Neuronal stem cell (in vitro differentiated cells): ENCODE measurements around the gene COA1.

Source experiments
- DNase-seq: peaks from one replicate; pipeline ENCODE4 v3.0.0-alpha.2; 2013; ENCODE audit warnings: low spot score
- H2AFZ ChIP-seq: one replicate; pipeline ENCODE4 v1.6.1; 2013; ENCODE audit warnings: mild to moderate bottlenecking, low read length, inconsistent platforms
- H2AK5ac ChIP-seq: 2 replicates; pipeline ENCODE4 v1.6.1; 2013; ENCODE audit warnings: low read depth, mild to moderate bottlenecking, inconsistent platforms, low read length, moderate library complexity, mixed read lengths
- H2BK120ac ChIP-seq: 2 replicates; pipeline ENCODE4 v1.6.1; 2013; ENCODE audit warnings: low read depth, mild to moderate bottlenecking, inconsistent platforms, low read length, moderate library complexity, mixed read lengths
- H2BK12ac ChIP-seq: one replicate; pipeline ENCODE4 v1.6.1; 2013; ENCODE audit warnings: low read length, inconsistent platforms
- H2BK15ac ChIP-seq: 2 replicates; pipeline ENCODE4 v1.6.1; 2013; ENCODE audit warnings: mild to moderate bottlenecking, low read length, inconsistent platforms, mixed read lengths
- H2BK5ac ChIP-seq: one replicate; pipeline ENCODE4 v1.6.1; 2013; ENCODE audit warnings: inconsistent platforms, mild to moderate bottlenecking, low read length, moderate library complexity
- H3K14ac ChIP-seq: one replicate; pipeline ENCODE4 v1.6.1; 2013; ENCODE audit warnings: low read length, inconsistent platforms
- H3K18ac ChIP-seq: 2 replicates; pipeline ENCODE4 v1.6.1; 2013; ENCODE audit warnings: low read length, inconsistent platforms
- H3K23ac ChIP-seq: 2 replicates; pipeline ENCODE4 v1.6.1; 2013; ENCODE audit warnings: low read depth, mild to moderate bottlenecking, mixed read lengths, low read length, inconsistent platforms; ENCODE audit not compliant: poor library complexity
- H3K27ac ChIP-seq: replicated peaks from 3 replicates; pipeline ENCODE4 v1.5.1; 2013; ENCODE audit warnings: low read length, inconsistent platforms
- H3K27me3 ChIP-seq, 3 experiments: 2 replicates each; pipeline ENCODE4 v1.6.1; 2013; ENCODE audit warnings: low read length in 3 of 3, mild to moderate bottlenecking in 2 of 3, inconsistent platforms in 1 of 3, low read depth in 1 of 3, mixed read lengths in 1 of 3, moderate library complexity in 1 of 3; ENCODE audit not compliant: control insufficient read depth in 3 of 3, insufficient read depth in 3 of 3
- H3K36me3 ChIP-seq, 2 donors: replicated peaks in 1 of 2; 2 replicates each; pipeline ENCODE4 v1.6.1; 2013; ENCODE audit warnings: low read length in 2 of 2; ENCODE audit not compliant: control insufficient read depth in 2 of 2, insufficient read depth in 2 of 2
- H3K4ac ChIP-seq: 2 replicates; pipeline ENCODE4 v1.6.1; 2013; ENCODE audit warnings: inconsistent platforms, mild to moderate bottlenecking, low read length, moderate library complexity
- H3K4me1 ChIP-seq, 2 donors: 1 replicate in 1 of 2; 2 replicates in 1 of 2; pipeline ENCODE4 v1.6.1; 2013; ENCODE audit warnings: low read length in 2 of 2, low read depth in 1 of 2; ENCODE audit not compliant: control insufficient read depth in 2 of 2, insufficient read depth in 1 of 2
- H3K4me2 ChIP-seq: one replicate; pipeline ENCODE4 v1.6.1; 2013; ENCODE audit warnings: mild to moderate bottlenecking, low read length, inconsistent platforms; ENCODE audit not compliant: insufficient read depth, poor library complexity, severe bottlenecking
- H3K4me3 ChIP-seq, 2 donors: 2 replicates each; pipeline ENCODE4 v1.5.1; 2013; ENCODE audit warnings: low read length in 2 of 2, mild to moderate bottlenecking in 2 of 2, inconsistent platforms in 1 of 2, moderate library complexity in 1 of 2
- H3K79me1 ChIP-seq: one replicate; pipeline ENCODE4 v1.6.1; 2013; ENCODE audit warnings: low read depth, mild to moderate bottlenecking, inconsistent platforms, low read length, moderate library complexity
- H3K9ac ChIP-seq: one replicate; pipeline ENCODE4 v1.6.1; 2013; ENCODE audit warnings: mild to moderate bottlenecking, low read depth, low read length, inconsistent platforms; ENCODE audit not compliant: poor library complexity
- H3K9me3 ChIP-seq, 2 donors: replicated peaks in 1 of 2; 2 replicates each; pipeline versions ENCODE3 to v1.6.1; 2013; ENCODE audit warnings: low read length in 2 of 2, mild to moderate bottlenecking in 2 of 2, inconsistent platforms in 1 of 2, low read depth in 1 of 2, mixed read lengths in 1 of 2, moderate library complexity in 1 of 2; ENCODE audit not compliant: control insufficient read depth in 2 of 2, insufficient read depth in 1 of 2
- H4K8ac ChIP-seq: one replicate; pipeline ENCODE4 v1.6.1; 2013; ENCODE audit warnings: low read depth, mild to moderate bottlenecking, inconsistent platforms, low read length, moderate library complexity
- H4K91ac ChIP-seq: one replicate; pipeline ENCODE4 v1.6.1; 2013; ENCODE audit warnings: low read length, low read depth, mild to moderate bottlenecking, inconsistent platforms; ENCODE audit not compliant: poor library complexity
- WGBS, 2 donors: extraction: QIAGEN DNeasy Blood & Tissue Kit; methylation state at CpG; one replicate each; pipeline ENCODE4 v1.1.7; 2013; ENCODE audit warnings: missing lambda C conversion rate in 2 of 2, mixed read lengths in 1 of 2; ENCODE audit not compliant: insufficient read length in 2 of 2, insufficient replicate concordance in 1 of 2; ENCODE audit errors: extremely low coverage in 2 of 2; 5-methylcytosine and 5-hydroxymethylcytosine counted together

The COA1 gene

GRCh38 chr7:43652364-43652763, 77.0 kb downstream of the COA1 start:
- Histone ChIP-seq H3K18ac (no peak overlapping the region), H3K4ac (no peak overlapping the region), H3K23ac (no peak overlapping the region), H2AK5ac (no peak overlapping the region), H3K27ac (no peak overlapping the region), H3K36me3 (peaks cover 1 to 57% of the 10 kb centered on the region in 2 donors), H2BK12ac (no peak overlapping the region), H3K14ac (no peak overlapping the region), H3K4me1 (peaks cover 15 to 22% of the 10 kb centered on the region in 2 donors), H3K9ac (no peak overlapping the region), H3K9me3 (peaks cover 0 to 13% of the 10 kb centered on the region in 2 donors), H2BK5ac (no peak overlapping the region), H3K27me3 (no peaks in the 10 kb centered on the region), H2BK15ac (no peak overlapping the region), H3K79me1 (peaks cover 2% of the 10 kb centered on the region), H2AFZ (no peak overlapping the region), H3K4me3 (no peak overlapping the region), H2BK120ac (no peak overlapping the region), H4K91ac (no peak overlapping the region), H4K8ac (no peak overlapping the region), H3K4me2 (no peak overlapping the region)
- no peak for DNase-seq

DNA sequence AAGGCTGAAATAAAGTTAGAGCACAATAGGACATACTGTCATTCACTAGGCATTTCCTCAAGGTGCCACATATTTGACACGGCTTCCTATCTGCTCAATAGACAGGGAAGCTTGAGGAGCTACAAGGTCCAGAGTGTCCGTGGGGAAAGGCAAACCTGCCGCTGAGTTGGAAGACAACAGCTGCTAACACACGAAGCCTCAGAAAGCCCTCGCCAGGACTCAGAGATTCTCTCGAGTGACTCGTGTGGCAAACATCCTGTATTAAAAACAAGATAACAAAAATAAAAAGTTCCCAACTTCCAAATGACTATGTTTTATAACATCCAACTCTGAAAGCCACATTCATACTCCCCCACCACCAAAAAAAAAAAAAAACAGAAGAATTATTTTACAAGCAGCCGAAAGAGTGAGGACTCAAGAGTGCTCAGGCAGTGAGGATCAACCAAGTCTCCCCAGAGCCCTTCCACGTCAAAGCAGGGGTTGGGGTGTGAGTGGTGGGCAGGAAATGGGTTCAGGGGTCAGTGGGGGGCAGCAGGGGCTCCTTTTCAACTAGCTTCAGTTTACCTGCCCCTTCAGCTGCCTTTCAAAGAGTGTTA, 78.8 kb downstream of the COA1 start:
- Histone ChIP-seq H3K18ac (no peak overlapping the region), H2BK15ac (no peak overlapping the region), H3K14ac (no peak overlapping the region), H3K27me3 (no peaks in the 10 kb centered on the region), H3K27ac (no peak overlapping the region), H3K4me1 (peaks cover 33 to 36% of the 10 kb centered on the region in 2 donors), H2AFZ (no peak overlapping the region), H2AK5ac (no peak overlapping the region), H3K23ac (no peak overlapping the region), H4K91ac (no peak overlapping the region), H4K8ac (no peak overlapping the region), H3K4ac (no peak overlapping the region), H2BK5ac (no peak overlapping the region), H3K4me2 (no peak overlapping the region), H3K36me3 (peaks cover 2 to 50% of the 10 kb centered on the region in 2 donors), H3K79me1 (no peaks in the 10 kb centered on the region), H2BK120ac (no peak overlapping the region), H2BK12ac (no peak overlapping the region), H3K9ac (no peak overlapping the region), H3K9me3 (peaks cover 0 to 9% of the 10 kb centered on the region in 2 donors), H3K4me3 (no peak overlapping the region)
- no peak for DNase-seq
- WGBS, 2 donors: no CpG with 5 or more reads among the region's 9 CpGs

DNA sequence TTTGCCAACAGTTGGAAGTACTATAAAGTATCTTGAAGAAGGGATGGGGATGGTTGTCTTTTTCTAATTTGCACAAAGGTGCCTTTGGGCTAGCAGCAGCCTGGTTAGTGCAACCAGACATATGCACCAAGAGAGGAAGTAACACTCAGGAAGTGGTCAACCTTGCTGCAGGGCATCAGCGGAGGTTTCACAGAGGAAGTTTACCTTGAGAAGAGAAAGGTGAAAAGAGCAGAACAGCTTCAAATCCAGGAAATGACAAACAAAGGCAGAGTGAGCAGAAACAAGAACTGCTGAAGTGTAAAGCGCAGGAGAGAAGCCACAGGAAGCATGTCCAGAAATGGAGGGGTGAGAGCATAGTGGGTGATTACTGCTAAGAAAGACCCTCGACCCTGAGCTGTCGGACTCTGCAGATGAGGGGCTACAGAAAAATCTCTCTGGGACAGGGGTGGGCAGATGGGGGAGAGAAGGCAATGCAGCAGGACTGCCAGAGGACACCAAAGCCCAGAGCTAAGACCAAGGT, 79.5 kb downstream of the COA1 start:
- Histone ChIP-seq H3K36me3 (peaks cover 5 to 54% of the 10 kb centered on the region in 2 donors), H2BK120ac (no peak overlapping the region), H3K27me3 (no peaks in the 10 kb centered on the region), H4K8ac (no peak overlapping the region), H3K14ac (no peak overlapping the region), H2AFZ (no peak overlapping the region), H3K79me1 (no peaks in the 10 kb centered on the region), H3K27ac (no peak overlapping the region), H3K4me1 (peaks cover 35 to 36% of the 10 kb centered on the region in 2 donors), H3K4ac (peak overlapping the region; percentile 11), H3K4me2 (no peak overlapping the region), H3K4me3 (no peak overlapping the region), H3K9ac (no peak overlapping the region), H3K9me3 (peaks cover 0 to 8% of the 10 kb centered on the region in 2 donors), H3K18ac (no peak overlapping the region), H4K91ac (no peak overlapping the region), H2BK5ac (no peak overlapping the region), H2BK12ac (no peak overlapping the region), H3K23ac (no peak overlapping the region), H2AK5ac (no peak overlapping the region), H2BK15ac (no peak overlapping the region)
- no CpG with 5 or more reads among the region's 4 CpGs for WGBS, 2 donors
- DNase-seq: no peak

- no peak for DNase-seq
- H3K27me3 ChIP-seq: no peaks in the 10 kb centered on the region
Measured at GRCh38 chr7:43648473-43649406, 80.6 kb downstream of the COA1 start.

More at GRCh38 chr7:43648473-43649406, 80.6 kb downstream of the COA1 start:
- Histone ChIP-seq H3K36me3 (peaks cover 7 to 65% of the 10 kb centered on the region in 2 donors), H3K18ac (no peak overlapping the region), H3K79me1 (no peaks in the 10 kb centered on the region), H3K14ac (no peak overlapping the region), H2BK5ac (no peak overlapping the region), H3K4me2 (no peak overlapping the region), H2BK12ac (no peak overlapping the region), H3K4me1 (peaks cover 34 to 35% of the 10 kb centered on the region in 2 donors), H4K8ac (no peak overlapping the region), H2AK5ac (no peak overlapping the region), H3K9me3 (peaks cover 0 to 8% of the 10 kb centered on the region in 2 donors), H3K9ac (no peak overlapping the region), H2AFZ (no peak overlapping the region), H4K91ac (no peak overlapping the region), H3K4me3 (no peak overlapping the region), H2BK120ac (no peak overlapping the region), H3K4ac (no peak overlapping the region), H3K27ac (no peak overlapping the region), H2BK15ac (no peak overlapping the region), H3K23ac (no peak overlapping the region)
- WGBS, 2 donors: no CpG with 5 or more reads among the region's 8 CpGs
